ENCODE data around the gene PAX2.

Gene PAX2

DNA sequence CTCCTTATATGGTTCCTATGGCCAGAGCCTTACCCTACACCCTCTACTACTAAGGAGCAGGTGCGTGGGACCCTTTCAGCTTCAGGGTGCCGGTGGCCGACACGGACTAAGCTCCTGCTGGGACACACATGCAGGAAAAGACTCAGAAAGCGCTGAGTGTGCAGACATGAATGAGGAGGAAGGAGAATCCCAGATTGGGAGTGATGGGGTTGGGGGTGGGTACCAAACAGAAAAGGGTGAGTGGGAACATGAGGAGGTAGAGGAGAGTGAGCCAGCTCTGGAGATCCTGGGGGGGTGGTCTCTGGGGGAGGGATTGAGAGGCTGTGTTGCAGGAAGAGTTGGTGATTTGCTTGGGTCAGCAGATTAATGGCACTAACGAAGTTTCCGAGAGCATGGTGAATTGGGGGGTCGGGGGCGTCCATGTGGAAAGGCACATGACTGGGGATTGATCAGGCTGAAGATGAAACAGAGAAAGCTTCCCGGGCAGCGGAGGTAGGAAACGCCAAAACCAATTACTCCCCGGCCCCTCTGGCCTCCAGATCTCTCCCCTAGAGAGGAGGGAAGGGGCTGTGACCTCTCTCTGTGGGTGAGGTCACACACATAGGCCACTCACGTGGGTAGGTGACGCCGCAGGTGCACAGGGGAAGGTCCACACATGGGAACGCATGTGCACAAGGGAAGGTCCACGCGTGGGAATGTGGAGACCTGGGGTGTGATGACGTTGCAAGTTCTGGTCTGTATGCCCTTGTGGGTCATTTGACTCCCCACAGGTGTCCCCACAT lies 129.5 kb downstream of the PAX2 start:
- no peak overlapping the region for H3K27ac ChIP-seq
- TF ChIP-seq, protein P1, sequence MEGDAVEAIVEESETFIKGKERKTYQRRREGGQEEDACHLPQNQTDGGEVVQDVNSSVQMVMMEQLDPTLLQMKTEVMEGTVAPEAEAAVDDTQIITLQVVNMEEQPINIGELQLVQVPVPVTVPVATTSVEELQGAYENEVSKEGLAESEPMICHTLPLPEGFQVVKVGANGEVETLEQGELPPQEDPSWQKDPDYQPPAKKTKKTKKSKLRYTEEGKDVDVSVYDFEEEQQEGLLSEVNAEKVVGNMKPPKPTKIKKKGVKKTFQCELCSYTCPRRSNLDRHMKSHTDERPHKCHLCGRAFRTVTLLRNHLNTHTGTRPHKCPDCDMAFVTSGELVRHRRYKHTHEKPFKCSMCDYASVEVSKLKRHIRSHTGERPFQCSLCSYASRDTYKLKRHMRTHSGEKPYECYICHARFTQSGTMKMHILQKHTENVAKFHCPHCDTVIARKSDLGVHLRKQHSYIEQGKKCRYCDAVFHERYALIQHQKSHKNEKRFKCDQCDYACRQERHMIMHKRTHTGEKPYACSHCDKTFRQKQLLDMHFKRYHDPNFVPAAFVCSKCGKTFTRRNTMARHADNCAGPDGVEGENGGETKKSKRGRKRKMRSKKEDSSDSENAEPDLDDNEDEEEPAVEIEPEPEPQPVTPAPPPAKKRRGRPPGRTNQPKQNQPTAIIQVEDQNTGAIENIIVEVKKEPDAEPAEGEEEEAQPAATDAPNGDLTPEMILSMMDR (conservative IDR thresholded peaks at IDR 0.05) = no peak

DNA sequence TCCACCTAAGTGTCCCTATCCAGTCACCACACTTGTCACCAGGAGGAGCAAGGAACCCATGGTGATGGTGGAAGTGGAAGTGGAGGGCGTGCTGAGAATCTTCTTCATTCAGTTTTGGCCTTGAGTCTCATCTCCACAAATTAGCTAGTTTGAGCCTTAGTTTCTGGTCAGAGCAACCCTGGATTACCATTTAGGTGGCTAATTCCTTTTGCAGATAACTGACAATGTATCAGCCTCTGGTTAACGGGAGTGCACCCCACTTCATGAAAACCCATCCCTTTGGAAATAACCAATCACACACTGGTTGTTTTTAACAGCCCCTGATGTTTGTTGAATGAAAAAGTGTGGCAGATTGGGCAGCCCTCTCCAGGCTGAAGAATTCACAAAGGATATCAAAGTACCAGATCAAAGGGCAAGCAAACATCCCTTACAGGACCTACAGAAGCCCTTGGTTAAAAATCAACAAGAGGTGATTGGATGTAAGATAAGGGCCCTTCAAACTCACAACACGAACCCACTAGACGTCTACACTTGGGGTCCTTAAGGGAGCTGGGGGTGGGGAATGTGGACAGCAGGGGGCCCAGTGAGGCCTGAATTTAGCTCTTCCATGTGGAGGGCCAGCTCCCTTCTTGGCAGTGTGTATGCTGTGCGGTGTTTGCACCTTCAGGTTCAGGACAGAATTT lies 130.2 kb downstream of the PAX2 start:
- no peak overlapping the region for H3K27ac ChIP-seq
- TF ChIP-seq, protein P1 (conservative IDR thresholded peaks at IDR 0.05) = no peak

DNA sequence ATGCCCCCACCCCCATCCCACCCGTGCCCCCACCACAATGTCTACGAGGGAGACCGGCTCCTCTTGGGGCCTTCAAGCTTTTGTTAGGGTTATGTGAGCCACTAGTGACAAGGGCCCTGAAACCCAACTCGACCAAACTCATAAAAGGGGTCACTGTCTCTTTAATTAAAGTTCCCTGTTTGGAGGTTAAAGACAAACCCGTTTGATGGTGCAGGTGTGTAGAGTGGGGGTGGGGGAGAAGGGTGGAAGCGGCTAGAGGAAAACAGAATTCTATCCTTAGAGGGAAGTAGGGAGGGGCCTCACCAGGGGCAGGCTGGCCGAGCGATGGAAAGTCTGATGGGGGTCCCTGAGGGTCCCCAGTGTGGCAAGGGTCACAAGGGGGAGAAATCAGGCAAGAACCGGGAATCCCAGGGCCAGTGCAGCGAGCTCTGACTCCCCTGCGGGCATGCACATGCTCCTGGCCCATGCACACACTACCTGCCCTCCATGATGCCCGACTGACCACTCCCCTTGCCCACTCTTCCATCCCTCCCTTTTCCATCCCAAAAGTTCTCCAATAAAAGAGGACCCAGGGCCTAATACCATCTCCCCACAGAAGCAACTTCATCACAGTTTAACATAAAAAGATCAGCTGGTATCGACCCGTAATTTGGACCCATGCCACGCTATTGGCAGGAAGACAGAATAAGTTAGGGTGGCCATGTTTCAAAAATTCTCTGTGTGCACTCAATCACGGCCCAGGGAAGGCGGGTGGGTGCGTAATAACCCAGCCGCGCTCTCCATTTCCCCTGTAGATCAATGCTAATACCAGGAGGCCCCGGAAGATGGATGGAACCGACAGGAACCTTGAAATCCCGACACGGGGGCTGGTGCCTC lies 131.4 kb downstream of the PAX2 start:
- no peak overlapping the region for H3K27ac ChIP-seq
- TF ChIP-seq, protein P1 (conservative IDR thresholded peaks at IDR 0.05) = no peak

DNA sequence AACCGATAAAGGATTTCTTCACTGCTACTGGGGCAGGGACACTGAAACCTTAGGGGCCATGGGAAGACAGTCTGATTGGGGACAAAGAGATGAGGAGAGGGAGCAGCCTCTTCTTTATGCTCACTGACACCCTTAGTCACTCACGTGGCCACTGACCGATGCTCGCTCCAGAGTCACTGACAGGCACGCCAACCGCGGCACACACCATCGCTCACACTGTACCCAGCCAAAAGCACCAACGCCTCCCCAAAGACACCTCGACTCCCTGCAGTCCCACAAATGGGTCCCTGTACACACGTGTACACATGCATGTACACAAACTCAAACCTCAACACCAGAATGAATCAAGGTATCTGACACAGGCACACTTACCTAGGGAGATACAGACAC lies 132.1 kb downstream of the PAX2 start:
- no peak overlapping the region for H3K27ac ChIP-seq
- TF ChIP-seq, protein P1 (conservative IDR thresholded peaks at IDR 0.05) = no peak

DNA sequence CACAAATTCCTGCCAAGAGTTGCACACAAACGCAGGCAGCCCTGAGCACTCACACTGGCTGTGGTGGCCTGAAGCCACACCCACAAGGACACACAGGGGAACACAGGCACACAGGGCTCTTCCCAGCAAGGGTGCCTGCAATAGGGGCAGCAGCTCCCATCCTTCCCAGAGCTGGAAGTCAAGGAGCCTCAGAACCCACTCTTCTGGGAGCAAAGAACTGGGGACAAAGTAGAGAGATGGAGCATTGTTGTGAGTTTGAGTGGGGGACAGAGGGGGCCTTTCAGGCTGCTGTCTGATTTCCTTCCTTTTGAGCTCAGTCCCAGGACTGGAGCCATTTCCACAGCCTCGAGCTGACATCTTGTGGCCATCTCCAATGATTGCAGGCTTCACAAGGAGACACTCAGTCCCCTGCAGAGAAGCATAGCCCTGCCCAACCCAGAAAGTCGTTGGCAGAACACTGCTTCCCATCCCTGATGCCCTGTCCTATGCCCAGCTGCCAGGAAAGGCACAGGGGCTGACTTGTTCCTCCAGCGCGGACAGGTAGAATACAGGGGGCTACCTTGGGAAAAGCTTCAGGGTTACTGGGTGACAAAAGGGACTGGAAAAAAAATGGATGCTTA lies 133.0 kb downstream of the PAX2 start:
- H3K27ac ChIP-seq = no peak overlapping the region

More for the DNA sequence above, 133.0 kb downstream of the PAX2 start:
- TF ChIP-seq, protein P1 (conservative IDR thresholded peaks at IDR 0.05) = peak; percentile 83

Data from VCaP (cell line).